Fibroblast of skin of scalp (primary cell): Measurements from ENCODE around the gene ATRNL1.
"Not testable (repeated sequence)": the region's sequence is repeated elsewhere in the genome, so short reads cannot be mapped to it uniquely, and the experiment has no call there.

Source experiments
- DNase-seq: peaks from one replicate; pipeline ENCODE4 v3.0.0-alpha.2; 2013

Gene ATRNL1

GRCh38 chr10:115432188-115432819 lies 339.1 kb downstream of the ATRNL1 start:
- DNase-seq, result peak; percentile 35

DNA sequence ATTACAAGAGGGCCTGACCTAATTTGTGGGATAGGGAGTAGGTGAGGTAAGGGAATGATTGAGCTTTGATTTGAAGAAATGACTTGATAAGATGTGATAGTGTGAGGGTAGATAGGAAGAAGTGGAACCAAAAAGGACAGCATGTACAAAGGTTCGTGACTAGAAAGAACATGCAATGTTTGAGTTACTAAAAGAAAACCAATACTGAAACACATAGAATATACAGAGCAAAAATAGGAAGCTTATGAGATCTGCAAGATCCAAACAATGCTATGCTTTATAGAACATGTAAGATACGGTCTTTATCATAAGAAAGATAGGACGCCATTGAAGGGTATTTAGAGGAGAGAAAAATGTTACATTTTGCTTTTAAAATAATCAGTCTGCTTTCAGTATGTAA lies 343.8 kb downstream of the ATRNL1 start:
- DNase-seq, result no peak

- no peak for DNase-seq
Measured at GRCh38 chr10:115441907-115442545, 348.9 kb downstream of the ATRNL1 start.

DNA sequence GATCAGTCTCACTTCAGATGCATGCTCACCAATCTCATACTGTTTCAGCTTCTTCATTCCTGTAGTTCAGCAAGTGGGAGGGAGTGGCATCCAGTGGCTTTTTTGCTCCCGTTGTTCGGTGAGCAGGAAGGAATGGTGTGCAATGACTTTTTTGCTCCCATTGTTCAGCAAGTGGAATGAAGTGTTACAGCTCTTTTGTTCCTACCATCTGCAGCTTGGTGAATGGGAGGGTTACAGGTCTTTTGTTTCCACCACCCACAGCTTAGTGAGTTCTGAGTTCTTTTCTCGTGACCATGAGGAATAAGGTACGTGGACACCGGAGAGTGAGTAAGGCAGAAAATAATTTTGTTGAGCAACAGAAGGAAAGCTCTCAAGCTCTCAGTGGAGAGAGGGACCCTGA lies 363.6 kb downstream of the ATRNL1 start:
- DNase-seq, result no peak

DNA sequence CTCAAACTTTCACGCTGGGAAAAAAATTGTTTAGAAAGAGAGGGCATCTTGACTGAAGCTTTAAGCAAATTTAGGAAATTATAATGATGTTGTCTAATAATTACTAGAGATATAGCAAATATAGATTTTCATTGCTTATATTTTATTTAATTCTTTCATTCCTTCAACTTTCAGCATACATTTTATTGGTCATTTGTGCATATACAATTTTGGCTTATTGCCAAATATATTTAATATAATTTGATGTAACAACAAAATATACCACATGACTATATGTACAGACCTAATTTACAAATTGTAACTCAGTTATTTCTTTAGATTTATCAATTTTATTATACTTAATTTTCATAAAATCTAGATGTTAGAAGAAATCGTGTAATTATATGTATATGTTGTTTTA lies 390.1 kb downstream of the ATRNL1 start:
- no peak for DNase-seq

- DNase-seq, result no peak
Measured at GRCh38 chr10:115491526-115492140, 398.5 kb downstream of the ATRNL1 start.

DNA sequence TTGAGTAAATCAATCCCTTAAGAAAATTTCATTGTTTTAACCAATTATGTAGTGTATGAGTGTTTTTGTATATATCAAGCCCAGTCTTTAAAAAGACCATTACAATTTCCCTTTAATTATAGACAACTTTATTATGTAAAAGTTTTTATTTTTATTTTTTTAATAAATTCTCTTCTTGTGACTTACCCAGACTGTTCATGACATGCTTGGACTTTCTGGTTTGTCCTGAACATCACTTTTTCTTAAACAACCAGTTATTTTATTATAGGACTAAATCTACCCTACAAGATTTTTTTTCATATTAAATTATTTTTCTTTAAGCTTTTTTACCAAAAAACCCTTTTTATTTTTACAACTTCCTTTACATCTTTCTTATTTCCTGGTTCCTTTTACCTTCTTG lies 410.4 kb downstream of the ATRNL1 start:
- no peak for DNase-seq

DNA sequence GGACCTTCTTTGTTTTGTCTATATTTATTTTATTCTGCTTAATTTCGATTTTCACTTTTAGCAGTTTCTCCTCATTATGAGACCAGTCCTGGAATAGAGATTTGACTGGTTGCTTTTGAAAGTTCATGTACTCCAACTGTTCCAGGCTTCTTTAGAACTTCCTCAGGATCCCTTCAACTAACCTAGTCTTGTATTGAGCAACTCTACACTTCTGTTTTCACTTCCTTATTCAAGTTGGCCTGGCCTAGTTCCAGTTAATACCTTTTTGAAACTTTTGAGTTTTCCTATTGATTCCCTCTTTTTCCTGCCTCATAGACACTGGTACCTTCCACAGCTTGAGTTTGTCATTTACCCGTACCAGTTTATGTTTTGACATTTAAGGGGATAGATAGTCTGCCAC lies 421.7 kb downstream of the ATRNL1 start:
- no peak for DNase-seq

- no peak for DNase-seq
Measured at GRCh38 chr10:115525141-115525540, 432.0 kb downstream of the ATRNL1 start.

DNA sequence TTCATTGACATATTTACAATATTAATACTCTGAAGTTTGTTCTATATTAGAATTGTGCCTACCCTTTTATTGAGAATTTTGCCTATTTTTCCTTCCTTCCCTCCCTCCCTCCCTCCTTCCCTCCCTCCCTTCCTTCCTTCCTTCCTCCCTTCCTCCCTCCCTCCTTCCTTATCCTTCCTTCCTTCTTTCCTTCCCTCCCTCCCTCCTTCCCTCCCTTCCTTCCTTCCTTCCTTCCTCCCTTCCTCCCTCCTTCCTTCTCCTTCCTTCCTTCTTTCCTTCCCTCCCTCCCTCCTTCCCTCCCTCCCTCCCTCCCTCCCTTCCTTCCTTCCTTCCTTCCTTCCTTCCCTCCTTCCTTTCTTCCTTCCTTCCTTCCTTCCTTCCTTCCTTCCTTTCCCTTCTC lies 434.5 kb downstream of the ATRNL1 start:
- DNase-seq, result not testable (repeated sequence)

DNA sequence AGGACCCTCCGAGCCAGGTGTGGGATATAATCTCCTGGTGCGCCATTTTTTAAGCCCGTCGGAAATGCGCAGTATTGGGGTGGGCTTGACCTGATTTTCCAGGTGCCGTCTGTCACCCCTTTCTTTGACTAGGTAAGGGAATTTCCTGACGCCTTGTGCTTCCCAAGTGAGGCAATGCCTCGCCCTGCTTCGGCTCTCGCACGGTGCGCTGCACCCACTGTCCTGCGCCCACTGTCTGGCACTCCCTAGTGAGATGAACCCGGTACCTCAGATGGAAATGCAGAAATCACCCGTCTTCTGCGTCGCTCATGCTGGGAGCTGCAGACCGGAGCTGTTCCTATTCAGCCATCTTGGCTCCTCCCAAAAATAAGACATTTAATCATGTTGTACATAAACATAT lies 443.2 kb downstream of the ATRNL1 start:
- not testable (repeated sequence) for DNase-seq

- no peak for DNase-seq
Measured at GRCh38 chr10:115539142-115539762, 446.1 kb downstream of the ATRNL1 start.

GRCh38 chr10:115555887-115556402 lies 462.8 kb downstream of the ATRNL1 start:
- no peak for DNase-seq

DNA sequence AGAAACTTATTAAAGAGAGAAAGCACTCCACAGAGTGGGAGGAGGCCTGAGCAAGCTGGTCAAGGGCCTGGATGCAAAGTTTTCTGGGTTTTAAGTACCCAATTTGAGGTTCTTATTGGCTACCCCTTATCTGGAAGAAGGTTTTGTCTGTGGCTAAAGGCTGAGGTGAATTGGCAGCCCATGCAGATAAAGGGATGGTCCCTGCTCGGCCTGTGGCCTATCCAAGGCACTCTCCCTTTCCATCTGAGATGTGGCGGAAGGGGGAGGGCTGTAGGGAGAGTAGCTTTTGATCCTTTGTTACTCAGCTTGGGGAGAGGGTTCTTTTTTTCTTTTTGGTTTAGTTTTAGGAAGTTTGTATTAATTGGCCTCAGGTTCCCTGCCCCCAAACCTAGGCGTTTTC lies 465.1 kb downstream of the ATRNL1 start:
- no peak for DNase-seq

GRCh38 chr10:115566867-115567266 lies 473.7 kb downstream of the ATRNL1 start:
- DNase-seq, result no peak

- DNase-seq, result no peak
Measured at GRCh38 chr10:115572740-115573455, 479.7 kb downstream of the ATRNL1 start.

DNA sequence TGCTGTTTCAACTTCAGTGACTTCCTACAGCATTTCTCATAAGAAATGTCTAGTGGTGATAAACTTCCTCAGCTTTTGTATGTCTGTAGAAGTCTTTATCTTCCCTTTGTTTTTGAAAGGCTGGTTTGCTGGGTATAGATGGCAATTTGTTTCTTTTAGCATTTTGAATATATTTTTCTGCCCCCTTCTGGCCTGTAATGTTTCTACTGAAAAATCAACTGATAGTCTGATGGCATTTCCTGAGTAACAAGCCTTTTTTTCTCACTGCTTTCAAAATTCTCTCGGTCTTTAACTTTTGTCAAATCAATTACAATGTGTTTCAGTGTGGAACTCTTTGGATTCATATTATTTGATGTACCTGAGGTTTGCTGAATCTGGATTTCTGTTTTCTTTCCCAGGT lies 487.1 kb downstream of the ATRNL1 start:
- DNase-seq, result no peak

DNA sequence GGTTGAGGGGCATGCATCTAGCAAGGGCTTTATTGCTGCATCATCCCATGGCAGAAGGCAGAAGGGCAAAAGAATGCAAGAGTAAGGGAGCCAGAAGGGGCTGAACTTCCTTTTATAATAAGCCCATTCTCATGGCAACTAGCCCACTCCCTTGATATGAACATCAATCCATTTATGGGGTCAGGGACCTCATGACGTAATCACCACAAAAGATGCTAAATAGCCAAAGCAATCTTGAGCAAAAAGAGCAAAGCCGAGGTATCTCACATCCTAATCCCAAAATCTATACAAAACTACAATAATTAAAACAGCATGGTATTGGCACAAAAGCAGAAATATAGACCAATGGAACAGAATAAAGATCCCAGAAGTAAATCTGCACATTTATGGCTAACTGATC lies 499.9 kb downstream of the ATRNL1 start:
- no peak for DNase-seq

GRCh38 chr10:115604627-115605026 lies 511.5 kb downstream of the ATRNL1 start:
- DNase-seq, result no peak

DNA sequence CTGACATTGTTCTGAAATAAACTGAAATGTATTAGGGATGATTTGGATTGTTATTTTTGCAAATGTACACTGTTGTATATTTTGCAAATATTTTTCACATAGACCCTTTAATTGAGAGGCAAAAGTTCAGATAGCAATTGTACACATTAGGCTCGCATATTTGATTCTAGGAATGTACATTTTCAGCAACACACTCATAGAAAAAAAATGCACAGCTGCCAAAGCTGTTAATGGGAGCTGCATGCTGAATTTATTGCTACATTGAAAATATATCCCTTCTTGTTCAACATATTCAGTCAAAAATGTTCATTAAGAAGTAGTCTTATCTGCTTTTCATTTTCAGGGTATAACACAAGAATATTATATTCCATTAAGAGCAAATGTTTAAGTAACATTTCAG lies 512.9 kb downstream of the ATRNL1 start:
- peak; percentile 54 for DNase-seq

DNA sequence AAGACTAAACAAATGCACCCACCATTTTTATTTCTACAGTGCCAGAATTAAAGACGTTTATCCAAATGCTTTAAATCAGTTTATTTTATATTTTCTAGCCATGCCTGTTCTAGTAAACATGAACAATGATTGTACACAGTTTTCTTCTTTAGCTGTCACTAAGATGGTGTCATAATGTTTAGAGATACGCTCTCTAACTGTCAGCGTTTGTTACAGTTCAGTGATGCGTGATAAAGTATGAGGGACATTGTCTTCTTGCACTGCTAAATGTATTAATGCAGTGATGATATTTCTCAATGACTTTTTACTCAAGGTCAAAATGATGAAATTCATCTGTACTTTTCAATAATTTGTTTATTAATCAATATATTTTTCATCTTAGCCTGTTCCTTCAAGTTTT lies 513.6 kb downstream of the ATRNL1 start:
- DNase-seq, result no peak

DNA sequence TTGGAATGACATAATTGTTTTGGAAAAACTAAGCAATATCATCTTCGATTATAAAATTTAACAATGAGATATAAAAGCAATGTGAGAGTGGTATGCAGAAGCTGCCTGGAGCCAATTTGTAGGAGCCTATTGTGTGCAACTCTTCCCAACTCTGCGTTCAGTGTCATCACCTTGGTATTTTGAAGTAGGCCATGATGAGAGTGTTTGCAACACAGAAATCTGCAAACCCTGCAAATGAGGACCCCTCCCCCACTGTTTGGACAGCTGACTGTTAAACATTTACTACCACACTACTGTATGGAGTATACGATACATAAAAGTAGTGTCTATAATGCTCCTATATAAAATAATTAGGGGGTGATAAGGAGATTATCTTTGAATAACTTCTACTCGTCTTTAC lies 531.3 kb downstream of the ATRNL1 start:
- DNase-seq, result peak; percentile 35

DNA sequence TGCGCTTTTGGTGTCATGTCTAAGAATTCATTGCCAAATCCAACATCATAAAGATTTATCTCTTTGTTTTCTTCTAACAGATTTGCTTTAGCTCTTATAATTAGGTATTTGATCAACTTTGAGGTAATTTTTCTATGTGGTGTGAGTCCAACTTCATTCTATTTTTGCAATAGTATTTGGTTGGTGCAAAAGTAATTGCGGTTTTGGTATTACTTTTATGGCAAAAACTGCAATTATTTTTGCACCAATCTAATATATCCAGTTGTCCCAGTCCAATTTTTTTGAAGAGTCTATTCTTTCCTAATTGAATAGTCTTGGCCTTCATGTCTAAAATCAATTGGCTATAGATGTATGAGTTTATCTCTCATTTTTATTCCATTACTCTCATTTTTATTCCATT lies 535.5 kb downstream of the ATRNL1 start:
- DNase-seq, result no peak
